Glutamatergic neuron (in vitro differentiated cells): ENCODE data around the gene BACE2. TPM values are rescaled to one million over a fixed set of nuclear protein-coding genes. Genes with fewer than 3 reads are reported as not detected.
"Not testable (repeated sequence)": the region's sequence is repeated elsewhere in the genome, so short reads cannot be mapped to it uniquely, and the experiment has no call there.

Experiments
- DNase-seq: peaks from one replicate; pipeline ENCODE4 v3.0.0; 2022
- H3K27ac Mint-ChIP-seq: one replicate; pipeline ENCODE4 v1.8.0; 2020; ENCODE audit warnings: mild to moderate bottlenecking, mixed read lengths, inconsistent platforms; ENCODE audit not compliant: unreplicated experiment
- H3K27me3 Mint-ChIP-seq: one replicate; pipeline ENCODE4 v1.8.0; 2020; ENCODE audit warnings: mild to moderate bottlenecking, moderate library complexity, mixed read lengths, inconsistent platforms; ENCODE audit not compliant: unreplicated experiment
- H3K36me3 Mint-ChIP-seq: one replicate; pipeline ENCODE4 v1.8.0; 2020; ENCODE audit warnings: mild to moderate bottlenecking, mixed read lengths, inconsistent platforms; ENCODE audit not compliant: unreplicated experiment
- H3K4me1 Mint-ChIP-seq: one replicate; pipeline ENCODE4 v1.8.0; 2020; ENCODE audit warnings: mild to moderate bottlenecking, low read depth, mixed read lengths, inconsistent platforms; ENCODE audit not compliant: unreplicated experiment
- H3K4me3 Mint-ChIP-seq: one replicate; pipeline ENCODE4 v1.8.0; 2020; ENCODE audit warnings: mild to moderate bottlenecking, mixed read lengths, inconsistent platforms; ENCODE audit not compliant: unreplicated experiment
- H3K9me3 Mint-ChIP-seq: one replicate; pipeline ENCODE4 v1.8.0; 2020; ENCODE audit warnings: mild to moderate bottlenecking, moderate library complexity, mixed read lengths, inconsistent platforms; ENCODE audit not compliant: unreplicated experiment
- CTCF ChIP-seq: fragments of 200-600 bp; sonication (generic); IDR thresholded peaks from one replicate; pipeline ENCODE4 v1.5.0; 2021; ENCODE audit not compliant: partially characterized antibody, unreplicated experiment
- total RNA-seq: library from RNA; stranded (reverse); fragmentation: NEBNext Ultra II Directional; extraction: Animal tissue kit (Norgen Biotek cat#: 25700); gene quantifications from one replicate; pipeline ENCODE4 v1.2.1, GENCODE V29; 2021; ENCODE audit not compliant: unreplicated experiment

BACE2 gene
- total RNA-seq, 1 donor from 2014 or later = not detected

DNA sequence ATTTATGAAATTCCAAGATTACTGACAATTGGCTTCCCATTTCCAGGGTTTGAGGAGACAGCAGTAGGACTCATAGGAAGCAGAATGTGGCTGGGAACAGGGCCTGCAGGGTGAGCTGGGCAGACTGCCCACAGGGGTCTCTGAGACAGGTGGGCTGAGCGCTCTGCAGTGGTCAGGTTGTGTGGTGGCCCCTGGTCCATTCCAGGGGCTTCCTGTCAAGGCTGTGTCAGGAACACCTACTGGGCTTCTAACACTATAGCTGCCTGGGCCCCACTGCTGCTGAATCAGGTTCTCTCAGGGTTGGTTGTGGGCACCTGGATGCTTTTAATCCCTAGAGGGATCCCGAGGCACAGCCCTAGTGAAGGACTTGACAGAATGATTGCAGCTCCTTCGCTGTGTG, 72.1 kb downstream of the BACE2 start:
- Mint-ChIP-seq H3K36me3 (no peaks in the 10 kb centered on the region), H3K27me3 (peaks cover 3% of the 10 kb centered on the region), H3K4me1 (no peaks in the 10 kb centered on the region), H3K27ac (no peak overlapping the region), H3K4me3 (no peak overlapping the region), H3K9me3 (peaks cover 2% of the 10 kb centered on the region)
- no peak for DNase-seq
- TF ChIP-seq CTCF = no peak

DNA sequence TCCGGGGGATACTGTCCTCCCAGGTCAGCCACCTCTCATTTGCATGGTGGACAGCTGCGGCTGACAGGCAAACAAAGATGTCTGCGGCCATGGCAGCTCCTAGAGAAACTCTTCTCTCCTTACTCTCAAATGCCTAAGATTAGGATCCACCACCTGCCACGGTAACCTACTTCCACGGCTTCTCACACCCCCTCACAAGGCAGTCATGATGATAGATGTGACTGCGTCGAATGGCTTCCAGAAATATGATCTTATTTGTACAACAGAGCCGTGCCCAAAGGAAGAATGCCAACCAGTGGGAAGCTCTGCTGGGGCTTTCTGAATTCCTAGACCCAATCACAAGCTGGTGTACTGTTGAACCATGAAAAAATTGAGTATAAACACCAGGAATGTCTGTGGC, 73.4 kb downstream of the BACE2 start:
- Mint-ChIP-seq H3K9me3 (peaks cover 4% of the 10 kb centered on the region), H3K4me3 (no peak overlapping the region), H3K27me3 (peaks cover 3% of the 10 kb centered on the region), H3K27ac (no peak overlapping the region), H3K4me1 (no peaks in the 10 kb centered on the region), H3K36me3 (no peaks in the 10 kb centered on the region)
- no peak for TF ChIP-seq CTCF
- DNase-seq = no peak

DNA sequence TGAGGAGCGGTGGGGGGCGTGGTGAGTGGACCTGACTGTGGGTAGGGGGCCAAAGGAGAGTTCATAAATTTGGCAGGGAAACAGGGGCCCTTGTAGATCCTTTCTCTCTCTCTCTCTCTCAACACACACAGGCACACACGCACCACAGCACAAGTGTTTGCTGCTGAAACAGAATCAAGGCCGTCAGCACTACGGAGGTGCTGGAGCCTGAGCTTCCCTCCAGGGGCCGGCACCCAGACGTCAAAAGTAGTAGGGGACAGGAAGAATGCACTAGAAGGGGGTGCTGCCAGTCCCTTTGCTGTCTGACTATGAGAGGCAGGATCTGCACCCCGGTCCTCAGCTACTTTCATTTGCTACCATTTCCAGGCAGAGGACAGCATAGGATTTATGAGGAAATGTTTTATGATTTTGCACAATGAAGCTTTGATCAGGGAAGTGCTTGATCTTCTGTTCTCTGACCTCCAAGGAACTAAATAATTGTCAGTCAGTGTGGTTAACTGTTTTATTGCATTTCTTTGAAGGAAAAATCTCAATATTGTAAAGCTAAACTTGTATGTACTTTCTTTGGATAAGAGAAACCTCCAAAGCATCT, 74.4 kb downstream of the BACE2 start:
- Mint-ChIP-seq H3K9me3 (peaks cover 4% of the 10 kb centered on the region), H3K36me3 (no peaks in the 10 kb centered on the region), H3K27ac (no peak overlapping the region), H3K27me3 (peaks cover 3% of the 10 kb centered on the region), H3K4me1 (no peaks in the 10 kb centered on the region), H3K4me3 (no peak overlapping the region)
- no peak for TF ChIP-seq CTCF
- DNase-seq = no peak

DNA sequence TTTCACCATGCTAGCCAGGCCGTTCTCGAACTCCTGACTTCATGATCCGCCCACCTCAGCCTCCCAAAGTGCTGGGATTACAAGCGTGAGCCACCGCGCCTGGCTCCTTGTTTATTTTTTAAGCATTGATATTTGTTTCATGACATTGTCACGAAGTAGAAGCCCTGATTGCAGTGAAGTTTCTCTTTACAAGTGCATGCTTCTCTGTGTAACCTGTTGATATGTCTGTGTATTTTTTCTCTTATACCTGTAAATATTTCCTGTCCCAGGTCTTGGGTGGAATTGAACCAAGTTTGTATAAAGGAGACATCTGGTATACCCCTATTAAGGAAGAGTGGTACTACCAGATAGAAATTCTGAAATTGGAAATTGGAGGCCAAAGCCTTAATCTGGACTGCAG, 75.1 kb downstream of the BACE2 start:
- Mint-ChIP-seq H3K27me3 (peaks cover 5% of the 10 kb centered on the region), H3K27ac (no peak overlapping the region), H3K4me3 (no peak overlapping the region), H3K4me1 (no peaks in the 10 kb centered on the region), H3K36me3 (no peaks in the 10 kb centered on the region), H3K9me3 (peaks cover 2% of the 10 kb centered on the region)
- TF ChIP-seq CTCF = no peak
- no peak for DNase-seq

- not testable (repeated sequence) for DNase-seq, H3K36me3 Mint-ChIP-seq, H3K27ac Mint-ChIP-seq, H3K27me3 Mint-ChIP-seq, H3K4me3 Mint-ChIP-seq, H3K9me3 Mint-ChIP-seq, H3K4me1 Mint-ChIP-seq
Observed at GRCh38 chr21:41244266-41244880, 76.4 kb downstream of the BACE2 start.
